K562 (cell line): Measurements from ENCODE around the gene PLEKHA6. TPM values are rescaled to one million over a fixed set of nuclear protein-coding genes. Genes with fewer than 3 reads are reported as not detected.
A peak's percentile ranks its signal among the peaks of the same experiment; 100 is the strongest.

Experiments
- FOSL1 ChIP-seq: fragments of 200-800 bp; sonication (Bioruptor generic); conservative IDR thresholded peaks from 2 replicates; pipeline ENCODE4 v1.6.1; 2016; ENCODE audit warnings: missing genetic modification characterization, missing compliant biosample characterization
- NFATC3 ChIP-seq: fragments of 450-650 bp; IDR thresholded peaks from 2 replicates; pipeline ENCODE4 v1.6.1; 2017; ENCODE audit warnings: mild to moderate bottlenecking
- NRF1 ChIP-seq, 2 experiments: fragments of 450-650 bp; IDR thresholded peaks in 1 of 2; conservative IDR thresholded peaks in 1 of 2; 2 replicates each; pipeline ENCODE4 v1.6.1; 2014; ENCODE audit warnings: mild to moderate bottlenecking in 2 of 2
- SRF ChIP-seq, 2 experiments: fragments of 250-450, 450-650 bp in 1 of 2; sonication (Bioruptor Pico) in 1 of 2; sonication (generic) in 1 of 2; formaldehyde crosslinking; IDR thresholded peaks; 2 replicates each; pipeline versions ENCODE4 v1.5.0 to v1.5.1; 2020 to 2022; ENCODE audit warnings: mild to moderate bottlenecking in 1 of 2, missing genetic modification reagents in 1 of 2
- STAT5B ChIP-seq: fragments of 250-450 bp; sonication (Bioruptor Pico); IDR thresholded peaks from 2 replicates; pipeline ENCODE4 v1.8.0; 2021; ENCODE audit warnings: mild to moderate bottlenecking, inconsistent platforms
- ZNF584 ChIP-seq: fragments of 200-800 bp; sonication (Bioruptor generic); IDR thresholded peaks from 2 replicates; pipeline ENCODE4 v1.6.1; 2016; ENCODE audit warnings: low read depth, mild to moderate bottlenecking, missing genetic modification characterization, missing compliant biosample characterization
- polyA plus RNA-seq, 8 experiments: library from polyadenylated mRNA; depleted of rRNA in 4 of 8; stranded (reverse) in 5 of 8; unstranded in 3 of 8; fragments of >200 nt; fragmentation: Nextera tagmentation in 2 of 8; fragmentation: Illumina TruSeq in 1 of 8; extraction: Ambion mirVana in 2 of 8; extraction: Trizol in 1 of 8; gene quantifications; 2 replicates each; pipeline versions ENCODE4 v1.2.1 to v1.2.3, GENCODE V29; 2011 to 2014; ENCODE audit warnings: inconsistent platforms in 1 of 8, missing spikeins in 1 of 8
- total RNA-seq, 7 experiments: library from RNA; depleted of rRNA in 6 of 7; stranded (reverse); fragments of >200 nt in 6 of 7; fragmentation: Illumina TruSeq in 2 of 7; extraction: Trizol in 2 of 7; gene quantifications; 2 replicates each; pipeline versions ENCODE4 v1.2.1 to v1.2.3, GENCODE V29; 2011 to 2021; ENCODE audit warnings: low replicate concordance in 1 of 7
- TF ChIP-seq, protein P1 (sequence below): fragments of 450-650 bp; IDR thresholded peaks from 2 replicates; pipeline ENCODE4 v1.6.1; 2016; ENCODE audit warnings: mild to moderate bottlenecking, moderate library complexity
- TF ChIP-seq, protein P2 (sequence below), 2 experiments: fragments of 450-650 bp; formaldehyde crosslinking in 1 of 2; IDR thresholded peaks; 2 replicates each; pipeline versions ENCODE4 v1.4.0 to v1.6.1; 2014 to 2020; ENCODE audit warnings: mild to moderate bottlenecking in 2 of 2, borderline replicate concordance in 1 of 2, low read depth in 1 of 2

The PLEKHA6 gene
- total and polyA plus RNA-seq, 9 of the 15 experiments (the other 6 are each of a cell fraction or from before 2014, with no cell fraction given): under 0.01 to 0.33 (median 0.01) TPM; not detected in 4

GRCh38 chr1:204287466-204287891 lies 72.2 kb downstream of the PLEKHA6 start (continued):
- TF ChIP-seq, protein P1, sequence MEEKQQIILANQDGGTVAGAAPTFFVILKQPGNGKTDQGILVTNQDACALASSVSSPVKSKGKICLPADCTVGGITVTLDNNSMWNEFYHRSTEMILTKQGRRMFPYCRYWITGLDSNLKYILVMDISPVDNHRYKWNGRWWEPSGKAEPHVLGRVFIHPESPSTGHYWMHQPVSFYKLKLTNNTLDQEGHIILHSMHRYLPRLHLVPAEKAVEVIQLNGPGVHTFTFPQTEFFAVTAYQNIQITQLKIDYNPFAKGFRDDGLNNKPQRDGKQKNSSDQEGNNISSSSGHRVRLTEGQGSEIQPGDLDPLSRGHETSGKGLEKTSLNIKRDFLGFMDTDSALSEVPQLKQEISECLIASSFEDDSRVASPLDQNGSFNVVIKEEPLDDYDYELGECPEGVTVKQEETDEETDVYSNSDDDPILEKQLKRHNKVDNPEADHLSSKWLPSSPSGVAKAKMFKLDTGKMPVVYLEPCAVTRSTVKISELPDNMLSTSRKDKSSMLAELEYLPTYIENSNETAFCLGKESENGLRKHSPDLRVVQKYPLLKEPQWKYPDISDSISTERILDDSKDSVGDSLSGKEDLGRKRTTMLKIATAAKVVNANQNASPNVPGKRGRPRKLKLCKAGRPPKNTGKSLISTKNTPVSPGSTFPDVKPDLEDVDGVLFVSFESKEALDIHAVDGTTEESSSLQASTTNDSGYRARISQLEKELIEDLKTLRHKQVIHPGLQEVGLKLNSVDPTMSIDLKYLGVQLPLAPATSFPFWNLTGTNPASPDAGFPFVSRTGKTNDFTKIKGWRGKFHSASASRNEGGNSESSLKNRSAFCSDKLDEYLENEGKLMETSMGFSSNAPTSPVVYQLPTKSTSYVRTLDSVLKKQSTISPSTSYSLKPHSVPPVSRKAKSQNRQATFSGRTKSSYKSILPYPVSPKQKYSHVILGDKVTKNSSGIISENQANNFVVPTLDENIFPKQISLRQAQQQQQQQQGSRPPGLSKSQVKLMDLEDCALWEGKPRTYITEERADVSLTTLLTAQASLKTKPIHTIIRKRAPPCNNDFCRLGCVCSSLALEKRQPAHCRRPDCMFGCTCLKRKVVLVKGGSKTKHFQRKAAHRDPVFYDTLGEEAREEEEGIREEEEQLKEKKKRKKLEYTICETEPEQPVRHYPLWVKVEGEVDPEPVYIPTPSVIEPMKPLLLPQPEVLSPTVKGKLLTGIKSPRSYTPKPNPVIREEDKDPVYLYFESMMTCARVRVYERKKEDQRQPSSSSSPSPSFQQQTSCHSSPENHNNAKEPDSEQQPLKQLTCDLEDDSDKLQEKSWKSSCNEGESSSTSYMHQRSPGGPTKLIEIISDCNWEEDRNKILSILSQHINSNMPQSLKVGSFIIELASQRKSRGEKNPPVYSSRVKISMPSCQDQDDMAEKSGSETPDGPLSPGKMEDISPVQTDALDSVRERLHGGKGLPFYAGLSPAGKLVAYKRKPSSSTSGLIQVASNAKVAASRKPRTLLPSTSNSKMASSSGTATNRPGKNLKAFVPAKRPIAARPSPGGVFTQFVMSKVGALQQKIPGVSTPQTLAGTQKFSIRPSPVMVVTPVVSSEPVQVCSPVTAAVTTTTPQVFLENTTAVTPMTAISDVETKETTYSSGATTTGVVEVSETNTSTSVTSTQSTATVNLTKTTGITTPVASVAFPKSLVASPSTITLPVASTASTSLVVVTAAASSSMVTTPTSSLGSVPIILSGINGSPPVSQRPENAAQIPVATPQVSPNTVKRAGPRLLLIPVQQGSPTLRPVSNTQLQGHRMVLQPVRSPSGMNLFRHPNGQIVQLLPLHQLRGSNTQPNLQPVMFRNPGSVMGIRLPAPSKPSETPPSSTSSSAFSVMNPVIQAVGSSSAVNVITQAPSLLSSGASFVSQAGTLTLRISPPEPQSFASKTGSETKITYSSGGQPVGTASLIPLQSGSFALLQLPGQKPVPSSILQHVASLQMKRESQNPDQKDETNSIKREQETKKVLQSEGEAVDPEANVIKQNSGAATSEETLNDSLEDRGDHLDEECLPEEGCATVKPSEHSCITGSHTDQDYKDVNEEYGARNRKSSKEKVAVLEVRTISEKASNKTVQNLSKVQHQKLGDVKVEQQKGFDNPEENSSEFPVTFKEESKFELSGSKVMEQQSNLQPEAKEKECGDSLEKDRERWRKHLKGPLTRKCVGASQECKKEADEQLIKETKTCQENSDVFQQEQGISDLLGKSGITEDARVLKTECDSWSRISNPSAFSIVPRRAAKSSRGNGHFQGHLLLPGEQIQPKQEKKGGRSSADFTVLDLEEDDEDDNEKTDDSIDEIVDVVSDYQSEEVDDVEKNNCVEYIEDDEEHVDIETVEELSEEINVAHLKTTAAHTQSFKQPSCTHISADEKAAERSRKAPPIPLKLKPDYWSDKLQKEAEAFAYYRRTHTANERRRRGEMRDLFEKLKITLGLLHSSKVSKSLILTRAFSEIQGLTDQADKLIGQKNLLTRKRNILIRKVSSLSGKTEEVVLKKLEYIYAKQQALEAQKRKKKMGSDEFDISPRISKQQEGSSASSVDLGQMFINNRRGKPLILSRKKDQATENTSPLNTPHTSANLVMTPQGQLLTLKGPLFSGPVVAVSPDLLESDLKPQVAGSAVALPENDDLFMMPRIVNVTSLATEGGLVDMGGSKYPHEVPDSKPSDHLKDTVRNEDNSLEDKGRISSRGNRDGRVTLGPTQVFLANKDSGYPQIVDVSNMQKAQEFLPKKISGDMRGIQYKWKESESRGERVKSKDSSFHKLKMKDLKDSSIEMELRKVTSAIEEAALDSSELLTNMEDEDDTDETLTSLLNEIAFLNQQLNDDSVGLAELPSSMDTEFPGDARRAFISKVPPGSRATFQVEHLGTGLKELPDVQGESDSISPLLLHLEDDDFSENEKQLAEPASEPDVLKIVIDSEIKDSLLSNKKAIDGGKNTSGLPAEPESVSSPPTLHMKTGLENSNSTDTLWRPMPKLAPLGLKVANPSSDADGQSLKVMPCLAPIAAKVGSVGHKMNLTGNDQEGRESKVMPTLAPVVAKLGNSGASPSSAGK: no peak
- TF ChIP-seq FOSL1: peak; percentile 33; the same call in 1 of the 2 replicates
- TF ChIP-seq STAT5B (CRISPR knock-in tag): no peak
- TF ChIP-seq NRF1 (conservative IDR thresholded peaks at IDR 0.05 in 1 of 2, IDR thresholded peaks at IDR 0.05 in 1 of 2): no peak
- TF ChIP-seq, protein P2, sequence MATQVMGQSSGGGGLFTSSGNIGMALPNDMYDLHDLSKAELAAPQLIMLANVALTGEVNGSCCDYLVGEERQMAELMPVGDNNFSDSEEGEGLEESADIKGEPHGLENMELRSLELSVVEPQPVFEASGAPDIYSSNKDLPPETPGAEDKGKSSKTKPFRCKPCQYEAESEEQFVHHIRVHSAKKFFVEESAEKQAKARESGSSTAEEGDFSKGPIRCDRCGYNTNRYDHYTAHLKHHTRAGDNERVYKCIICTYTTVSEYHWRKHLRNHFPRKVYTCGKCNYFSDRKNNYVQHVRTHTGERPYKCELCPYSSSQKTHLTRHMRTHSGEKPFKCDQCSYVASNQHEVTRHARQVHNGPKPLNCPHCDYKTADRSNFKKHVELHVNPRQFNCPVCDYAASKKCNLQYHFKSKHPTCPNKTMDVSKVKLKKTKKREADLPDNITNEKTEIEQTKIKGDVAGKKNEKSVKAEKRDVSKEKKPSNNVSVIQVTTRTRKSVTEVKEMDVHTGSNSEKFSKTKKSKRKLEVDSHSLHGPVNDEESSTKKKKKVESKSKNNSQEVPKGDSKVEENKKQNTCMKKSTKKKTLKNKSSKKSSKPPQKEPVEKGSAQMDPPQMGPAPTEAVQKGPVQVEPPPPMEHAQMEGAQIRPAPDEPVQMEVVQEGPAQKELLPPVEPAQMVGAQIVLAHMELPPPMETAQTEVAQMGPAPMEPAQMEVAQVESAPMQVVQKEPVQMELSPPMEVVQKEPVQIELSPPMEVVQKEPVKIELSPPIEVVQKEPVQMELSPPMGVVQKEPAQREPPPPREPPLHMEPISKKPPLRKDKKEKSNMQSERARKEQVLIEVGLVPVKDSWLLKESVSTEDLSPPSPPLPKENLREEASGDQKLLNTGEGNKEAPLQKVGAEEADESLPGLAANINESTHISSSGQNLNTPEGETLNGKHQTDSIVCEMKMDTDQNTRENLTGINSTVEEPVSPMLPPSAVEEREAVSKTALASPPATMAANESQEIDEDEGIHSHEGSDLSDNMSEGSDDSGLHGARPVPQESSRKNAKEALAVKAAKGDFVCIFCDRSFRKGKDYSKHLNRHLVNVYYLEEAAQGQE (IDR thresholded peaks at IDR 0.05; ENCODE audit: borderline replicate concordance): no peak
- TF ChIP-seq, protein P2 (CRISPR knock-in tag; IDR thresholded peaks at IDR 0.05; ENCODE audit: low read depth): peak; percentile 28; the same call in 1 of the 2 replicates
- TF ChIP-seq SRF (CRISPR knock-in tag; IDR thresholded peaks at IDR 0.05): peak in 1 of 2 experiments; percentile 23; a peak in 1 of 4 replicates
- no peak for TF ChIP-seq NFATC3
- 0 out of 2 replicates have a peak, but pooled peaks have one; percentile 6 for TF ChIP-seq ZNF584 (CRISPR knock-in tag)
